ENCODE measurements around the gene SLC35C1.
A peak's percentile ranks its signal among the peaks of the same experiment; 100 is the strongest.
"Not testable (repeated sequence)": the region's sequence is repeated elsewhere in the genome, so short reads cannot be mapped to it uniquely, and the experiment has no call there.

The SLC35C1 gene

GRCh38 chr11:45791524-45791923 is 13.4 kb upstream of the SLC35C1 start:
- DNase-seq: no peak

GRCh38 chr11:45794169-45794568 is 10.8 kb upstream of the SLC35C1 start:
- DNase-seq: no peak

- DNase-seq: no peak
Measured at GRCh38 chr11:45795379-45795778, 9.6 kb upstream of the SLC35C1 start.

- no peak for DNase-seq
Measured at GRCh38 chr11:45796461-45796861, 8.5 kb upstream of the SLC35C1 start.

GRCh38 chr11:45798793-45799441 is 6.0 kb upstream of the SLC35C1 start:
- no peak for DNase-seq

- DNase-seq: no peak
Measured at GRCh38 chr11:45799562-45799961, 5.4 kb upstream of the SLC35C1 start.

GRCh38 chr11:45800261-45800660 is 4.7 kb upstream of the SLC35C1 start:
- DNase-seq: no peak

GRCh38 chr11:45801723-45802315 is 3.1 kb upstream of the SLC35C1 start:
- DNase-seq: no peak

GRCh38 chr11:45802531-45803317 is 2.2 kb upstream of the SLC35C1 start:
- no peak for DNase-seq

- peak; percentile 8 to 63 for DNase-seq
Measured at GRCh38 chr11:45803971-45804760, 783 bp upstream of the SLC35C1 start.

GRCh38 chr11:45805305-45806071 is 539 bp downstream of the SLC35C1 start:
- DNase-seq: peak in 1 of 2 experiments; percentile 29

- DNase-seq: no peak
Measured at GRCh38 chr11:45806072-45806933, 1.4 kb downstream of the SLC35C1 start.

- DNase-seq: no peak
Measured at GRCh38 chr11:45806937-45807791, 2.2 kb downstream of the SLC35C1 start.

GRCh38 chr11:45807792-45808238 is 2.9 kb downstream of the SLC35C1 start:
- no peak for DNase-seq

GRCh38 chr11:45808427-45808826 is 3.5 kb downstream of the SLC35C1 start:
- not testable (repeated sequence) for DNase-seq

- no peak for DNase-seq
Measured at GRCh38 chr11:45809456-45810395, 4.8 kb downstream of the SLC35C1 start.

GRCh38 chr11:45810431-45811108 is 5.6 kb downstream of the SLC35C1 start:
- DNase-seq: no peak

GRCh38 chr11:45811109-45811435 is 6.1 kb downstream of the SLC35C1 start:
- DNase-seq: no peak

Measured in NCI-H524 (cell line).